Activated B cell treated with CpG ODN at 0.5 μM for 24 hours (primary cell): ENCODE data around the gene TUBA4A. TPM values are rescaled to one million over a fixed set of nuclear protein-coding genes. Genes with fewer than 3 reads are reported as not detected.
"Not testable (repeated sequence)": the region's sequence is repeated elsewhere in the genome, so short reads cannot be mapped to it uniquely, and the experiment has no call there.

ENCODE experiments used
- ATAC-seq: fragments of 200-7000 bp; cut with Tn5 transposase; one replicate; pipeline ENCODE4 v1.10.0; 2021; ENCODE audit warnings: low read depth, mild to moderate bottlenecking, moderate library complexity
- CTCF ChIA-PET: fragments of 350-600 bp; sonication (Branson Sonifier 250); formaldehyde crosslinking; loops from one replicate; lab custom pipeline; 2021; ENCODE audit warnings: antibody characterized with exemption; lab: Charles Lee
- POLR2A ChIA-PET: fragments of 350-600 bp; sonication (Branson Sonifier 250); formaldehyde crosslinking; loops from one replicate; lab custom pipeline; 2021; ENCODE audit warnings: antibody characterized with exemption; lab: Charles Lee
- DNase-seq: peaks from one replicate; pipeline ENCODE4 v3.0.0; 2022
- H3K27ac Mint-ChIP-seq: one replicate; pipeline ENCODE4 v1.8.0; 2020; ENCODE audit warnings: mixed read lengths
- H3K27me3 Mint-ChIP-seq: one replicate; pipeline ENCODE4 v1.8.0; 2021; ENCODE audit warnings: mixed read lengths
- H3K36me3 Mint-ChIP-seq: one replicate; pipeline ENCODE4 v1.8.0; 2021; ENCODE audit warnings: low read depth, mixed read lengths
- H3K4me1 Mint-ChIP-seq: one replicate; pipeline ENCODE4 v1.8.0; 2021; ENCODE audit warnings: mixed read lengths
- H3K4me3 Mint-ChIP-seq: one replicate; pipeline ENCODE4 v1.8.0; 2020; ENCODE audit warnings: mild to moderate bottlenecking, mixed read lengths
- H3K9me3 Mint-ChIP-seq: one replicate; pipeline ENCODE4 v1.8.0; 2020; ENCODE audit warnings: mixed read lengths
- CTCF ChIP-seq: fragments of 200-600 bp; IDR thresholded peaks from one replicate; pipeline ENCODE4 v1.8.0; 2022; ENCODE audit warnings: antibody characterized with exemption, mild to moderate bottlenecking
- intact Hi-C: fragments of 100-400 bp; cut with micrococcal nuclease; formaldehyde crosslinking; loops from one replicate; pipeline ENCODE4 v1.15.1; 2024
- total RNA-seq: library from RNA; stranded (reverse); gene quantifications from 2 replicates; pipeline ENCODE4 v1.2.3, GENCODE V29; 2022

Gene TUBA4A
- total RNA-seq, 1 donor from 2014 or later, result 184 TPM

GRCh38 chr2:219266886-219267285 is 13.2 kb upstream of the TUBA4A start:
- Mint-ChIP-seq H3K27me3 (no peaks in the 10 kb centered on the region), H3K9me3 (no peaks in the 10 kb centered on the region), H3K27ac (no peak overlapping the region), H3K36me3 (no peaks in the 10 kb centered on the region), H3K4me1 (no peaks in the 10 kb centered on the region), H3K4me3 (no peak overlapping the region)
- no peak for ATAC-seq
- intact Hi-C loops, result no loop called here
- POLR2A ChIA-PET, result no interaction called here
- no peak for DNase-seq
- TF ChIP-seq CTCF, result no peak
- CTCF ChIA-PET, result no interaction called here

- Mint-ChIP-seq H3K4me3 (no peak overlapping the region), H3K4me1 (no peaks in the 10 kb centered on the region), H3K27ac (no peak overlapping the region), H3K27me3 (no peaks in the 10 kb centered on the region), H3K9me3 (no peaks in the 10 kb centered on the region), H3K36me3 (no peaks in the 10 kb centered on the region)
- no peak for TF ChIP-seq CTCF
- POLR2A ChIA-PET, result interaction anchor here (0.6 to 1.2 kb wide), 2 partner anchors 11 to 106 kb away, joined by 5 to 7 read pairs; partner anchors contain the start of gene NHEJ1
- CTCF ChIA-PET, result interaction anchor here (1.2 kb wide), 1 partner anchor 11 kb away, joined by 4 read pairs; no protein-coding TSS in a partner anchor
- ATAC-seq, result no peak
- DNase-seq, result no peak
- intact Hi-C loops, result no loop called here
Observed at GRCh38 chr2:219266232-219266631, 12.5 kb upstream of the TUBA4A start.

GRCh38 chr2:219261024-219261855 is 7.5 kb upstream of the TUBA4A start:
- no peaks in the 10 kb centered on the region for H3K4me1 Mint-ChIP-seq
- no peak for DNase-seq
- CTCF ChIA-PET, result interaction anchor here (1.1 to 1.5 kb wide), 2 partner anchors 16 to 42 kb away, joined by 3 to 6 read pairs; partner anchors contain the start of gene ABCB6

GRCh38 chr2:219258942-219259341 is 5.2 kb upstream of the TUBA4A start:
- ATAC-seq, H3K4me3 Mint-ChIP-seq, H3K36me3 Mint-ChIP-seq, DNase-seq, H3K27me3 Mint-ChIP-seq, H3K9me3 Mint-ChIP-seq, H3K27ac Mint-ChIP-seq, intact Hi-C loops: not testable (repeated sequence)
- H3K4me1 Mint-ChIP-seq, result peaks cover 13% of the 10 kb centered on the region
- ChIA-PET POLR2A (interaction anchor here (0.9 kb wide), 2 partner anchors 10 to 53 kb away, joined by 4 to 5 read pairs; partner anchors contain the start of gene ZFAND2B), CTCF (interaction anchor here (1.2 kb wide), 1 partner anchor 18 kb away, joined by 9 read pairs; no protein-coding TSS in a partner anchor)

More at GRCh38 chr2:219261024-219261855, 7.5 kb upstream of the TUBA4A start:
- TF ChIP-seq CTCF, result no peak
- no peak for ATAC-seq
- H3K36me3 Mint-ChIP-seq, result peaks cover 3% of the 10 kb centered on the region
- H3K4me3 Mint-ChIP-seq, result no peak overlapping the region
- no peaks in the 10 kb centered on the region for H3K9me3 Mint-ChIP-seq
- intact Hi-C loops, result no loop called here
- no peak overlapping the region for H3K27ac Mint-ChIP-seq
- no peaks in the 10 kb centered on the region for H3K27me3 Mint-ChIP-seq
- POLR2A ChIA-PET, result interaction anchor here (1.2 kb wide), 1 partner anchor 33 kb away, joined by 4 read pairs; no protein-coding TSS in a partner anchor

- TF ChIP-seq CTCF, result no peak
- Mint-ChIP-seq H3K36me3 (peaks cover 37% of the 10 kb centered on the region), H3K4me3 (peak overlapping the region; percentile 82), H3K27ac (peak overlapping the region; percentile 88), H3K9me3 (no peaks in the 10 kb centered on the region), H3K4me1 (peaks cover 46% of the 10 kb centered on the region), H3K27me3 (no peaks in the 10 kb centered on the region)
- ChIA-PET CTCF (interaction anchor here (0.6 to 4.4 kb wide), 13 partner anchors 9 to 134 kb away, joined by 3 to 42 read pairs (median 4); partner anchors contain the start of genes ANKZF1, ATG9A, CNPPD1 and DNAJB2), POLR2A (interaction anchor here (0.6 to 12.0 kb wide), 20 partner anchors 10 to 362 kb away, joined by 3 to 287 read pairs (median 8); partner anchors contain the start of genes ABCB6, ANKZF1, ATG9A and CNPPD1)
- ATAC-seq (peak; percentile 35), DNase-seq (peak; percentile 24)
- intact Hi-C loops, result loop anchor here (1.0 to 5.0 kb wide), 5 partner anchors 25 to 288 kb away; partner anchors contain the start of genes CHPF, DNAJB2, NHEJ1 and TMEM198
Observed at GRCh38 chr2:219254590-219255201, 978 bp upstream of the TUBA4A start.
